ENCODE measurements around the gene CCKAR. TPM values are rescaled to one million over a fixed set of nuclear protein-coding genes. Genes with fewer than 3 reads are reported as not detected.
"Not testable (repeated sequence)": the region's sequence is repeated elsewhere in the genome, so short reads cannot be mapped to it uniquely, and the experiment has no call there.

Gene CCKAR
- total RNA-seq, 1 donor from 2014 or later: not detected

- H3K27me3 Mint-ChIP-seq (ENCODE audit: low read depth): no peaks in the 10 kb centered on the region
- H3K9me3 Mint-ChIP-seq: peaks cover 4% of the 10 kb centered on the region
- H3K4me1 Mint-ChIP-seq: no peaks in the 10 kb centered on the region
- TF ChIP-seq CTCF (IDR thresholded peaks at IDR 0.05; ENCODE audit: unreplicated experiment): no peak
- H3K27ac Mint-ChIP-seq: no peak overlapping the region
- H3K4me3 Mint-ChIP-seq: no peak overlapping the region
- DNase-seq (ENCODE audit: low spot score in 2 of 2, unreplicated experiment in 2 of 2): no peak
- H3K36me3 Mint-ChIP-seq: no peaks in the 10 kb centered on the region
Measured at GRCh38 chr4:26503427-26503826, 13.1 kb upstream of the CCKAR start.

GRCh38 chr4:26500565-26500999, 10.3 kb upstream of the CCKAR start:
- H3K4me3 Mint-ChIP-seq; H3K27me3 Mint-ChIP-seq (ENCODE audit: low read depth); DNase-seq (ENCODE audit: low spot score in 2 of 2, unreplicated experiment in 2 of 2); H3K27ac Mint-ChIP-seq; H3K36me3 Mint-ChIP-seq; H3K9me3 Mint-ChIP-seq; H3K4me1 Mint-ChIP-seq: not testable (repeated sequence)

- H3K9me3 Mint-ChIP-seq: no peaks in the 10 kb centered on the region
- H3K36me3 Mint-ChIP-seq: no peaks in the 10 kb centered on the region
- no peak for DNase-seq (ENCODE audit: low spot score in 2 of 2, unreplicated experiment in 2 of 2)
- no peak overlapping the region for H3K27ac Mint-ChIP-seq
- peaks cover 40% of the 10 kb centered on the region for H3K27me3 Mint-ChIP-seq (ENCODE audit: low read depth)
- H3K4me3 Mint-ChIP-seq: no peak overlapping the region
- no peaks in the 10 kb centered on the region for H3K4me1 Mint-ChIP-seq
- TF ChIP-seq CTCF (IDR thresholded peaks at IDR 0.05; ENCODE audit: unreplicated experiment): no peak
Measured at GRCh38 chr4:26496207-26496783, 6.0 kb upstream of the CCKAR start.

- no peak for TF ChIP-seq CTCF (IDR thresholded peaks at IDR 0.05; ENCODE audit: unreplicated experiment)
Measured at GRCh38 chr4:26493461-26493860, 3.2 kb upstream of the CCKAR start.

GRCh38 chr4:26491449-26492170, 1.3 kb upstream of the CCKAR start:
- no peak for TF ChIP-seq CTCF (IDR thresholded peaks at IDR 0.05; ENCODE audit: unreplicated experiment)
- Mint-ChIP-seq H3K27me3 (ENCODE audit: low read depth) (peaks cover 83% of the 10 kb centered on the region), H3K36me3 (no peaks in the 10 kb centered on the region), H3K4me1 (no peaks in the 10 kb centered on the region), H3K9me3 (no peaks in the 10 kb centered on the region), H3K4me3 (no peak overlapping the region), H3K27ac (no peak overlapping the region)
- DNase-seq (ENCODE audit: low spot score in 2 of 2, unreplicated experiment in 2 of 2): no peak

More at GRCh38 chr4:26493461-26493860, 3.2 kb upstream of the CCKAR start:
- Mint-ChIP-seq H3K4me1 (no peaks in the 10 kb centered on the region), H3K27me3 (ENCODE audit: low read depth) (peaks cover 68% of the 10 kb centered on the region), H3K4me3 (no peak overlapping the region), H3K27ac (no peak overlapping the region), H3K36me3 (no peaks in the 10 kb centered on the region), H3K9me3 (no peaks in the 10 kb centered on the region)
- no peak for DNase-seq (ENCODE audit: low spot score in 2 of 2, unreplicated experiment in 2 of 2)

- DNase-seq (ENCODE audit: low spot score in 2 of 2, unreplicated experiment in 2 of 2): no peak
- H3K4me3 Mint-ChIP-seq: no peak overlapping the region
- no peak for TF ChIP-seq CTCF (IDR thresholded peaks at IDR 0.05; ENCODE audit: unreplicated experiment)
- H3K27me3 Mint-ChIP-seq (ENCODE audit: low read depth): peaks cover 82% of the 10 kb centered on the region
- H3K4me1 Mint-ChIP-seq: no peaks in the 10 kb centered on the region
- H3K36me3 Mint-ChIP-seq: no peaks in the 10 kb centered on the region
- H3K27ac Mint-ChIP-seq: no peak overlapping the region
- H3K9me3 Mint-ChIP-seq: no peaks in the 10 kb centered on the region
Measured at GRCh38 chr4:26490960-26491284, 638 bp upstream of the CCKAR start.

Data from mesothelial cell of epicardium (in vitro differentiated cells).